Activated T-helper 9 cell treated with anti-CD3 and anti-CD28 coated beads, Interleukin-2, amount 50 U/mL, for 16 hours (primary cell): Measurements from ENCODE around the gene RBL2.
"Not testable (repeated sequence)": the region's sequence is repeated elsewhere in the genome, so short reads cannot be mapped to it uniquely, and the experiment has no call there.

Source experiments
- DNase-seq: peaks from one replicate; pipeline ENCODE4 v3.0.0-alpha.2; 2020; ENCODE audit warnings: low read depth

RBL2 gene

GRCh38 chr16:53539759-53540718 is 105.8 kb downstream of the RBL2 start:
- DNase-seq: not testable (repeated sequence)
